Measurements from ENCODE around the gene ANGPTL5.

GRCh38 chr11:101894505-101894904 is 21.8 kb downstream of the ANGPTL5 start:
- TF ChIP-seq GATA2 (IDR thresholded peaks at IDR 0.05; ENCODE audit: low read depth, low read length) (no peak), GATA3 (IDR thresholded peaks at IDR 0.05; ENCODE audit: low read depth, low read length) (no peak)

Data from SH-SY5Y (cell line).